ENCODE data around the gene IL1R1.
A peak's percentile ranks its signal among the peaks of the same experiment; 100 is the strongest.

Gene IL1R1

GRCh38 chr2:102194609-102195268 is 52.2 kb downstream of the IL1R1 start:
- peak; percentile 26 for DNase-seq (ENCODE audit: low read depth)
- no peak overlapping the region for H3K4me3 ChIP-seq (ENCODE audit: low read depth, low read length)
- TF ChIP-seq CTCF (IDR thresholded peaks at IDR 0.05; ENCODE audit: low read depth, low read length) (no peak), MAX (IDR thresholded peaks at IDR 0.05; ENCODE audit: low read depth, low read length) (no peak), MYC (IDR thresholded peaks at IDR 0.05; ENCODE audit: low read depth, low read length) (no peak), POLR2A (IDR thresholded peaks at IDR 0.05; ENCODE audit: extremely low read depth, insufficient read length) (no peak)

GRCh38 chr2:102197389-102198137 is 55.0 kb downstream of the IL1R1 start:
- DNase-seq (ENCODE audit: low read depth) = no peak
- TF ChIP-seq MYC (IDR thresholded peaks at IDR 0.05; ENCODE audit: low read depth, low read length) (no peak), POLR2A (IDR thresholded peaks at IDR 0.05; ENCODE audit: extremely low read depth, insufficient read length) (no peak), CTCF (IDR thresholded peaks at IDR 0.05; ENCODE audit: low read depth, low read length) (no peak), MAX (IDR thresholded peaks at IDR 0.05; ENCODE audit: low read depth, low read length) (no peak)
- no peak overlapping the region for H3K4me3 ChIP-seq (ENCODE audit: low read depth, low read length)

GRCh38 chr2:102200539-102200938 is 58.0 kb downstream of the IL1R1 start:
- H3K4me3 ChIP-seq (ENCODE audit: low read depth, low read length) = no peak overlapping the region
- no peak for DNase-seq (ENCODE audit: low read depth)
- TF ChIP-seq CTCF (IDR thresholded peaks at IDR 0.05; ENCODE audit: low read depth, low read length) = no peak
- TF ChIP-seq MYC (IDR thresholded peaks at IDR 0.05; ENCODE audit: low read depth, low read length) = no peak
- no peak for TF ChIP-seq MAX (IDR thresholded peaks at IDR 0.05; ENCODE audit: low read depth, low read length)
- no peak for TF ChIP-seq POLR2A (IDR thresholded peaks at IDR 0.05; ENCODE audit: extremely low read depth, insufficient read length)

- TF ChIP-seq CTCF (IDR thresholded peaks at IDR 0.05; ENCODE audit: low read depth, low read length) (no peak), POLR2A (IDR thresholded peaks at IDR 0.05; ENCODE audit: extremely low read depth, insufficient read length) (no peak), MAX (IDR thresholded peaks at IDR 0.05; ENCODE audit: low read depth, low read length) (no peak), MYC (IDR thresholded peaks at IDR 0.05; ENCODE audit: low read depth, low read length) (no peak)
- no peak for DNase-seq (ENCODE audit: low read depth)
- no peak overlapping the region for H3K4me3 ChIP-seq (ENCODE audit: low read depth, low read length)
Observed at GRCh38 chr2:102204638-102205037, 62.1 kb downstream of the IL1R1 start.

- no peak for DNase-seq (ENCODE audit: low read depth)
- TF ChIP-seq MAX (IDR thresholded peaks at IDR 0.05; ENCODE audit: low read depth, low read length) = no peak
- TF ChIP-seq MYC (IDR thresholded peaks at IDR 0.05; ENCODE audit: low read depth, low read length) = no peak
- no peak for TF ChIP-seq POLR2A (IDR thresholded peaks at IDR 0.05; ENCODE audit: extremely low read depth, insufficient read length)
- no peak for TF ChIP-seq CTCF (IDR thresholded peaks at IDR 0.05; ENCODE audit: low read depth, low read length)
- no peak overlapping the region for H3K4me3 ChIP-seq (ENCODE audit: low read depth, low read length)
Observed at GRCh38 chr2:102206666-102207341, 64.3 kb downstream of the IL1R1 start.
